Activated CD4-positive, CD25-positive, alpha-beta regulatory T cell treated with anti-CD3 and anti-CD28 coated beads, Interleukin-2, amount 50 U/mL, for 72 hours (primary cell): ENCODE results near the gene CCDC146.
"Not testable (repeated sequence)": the region's sequence is repeated elsewhere in the genome, so short reads cannot be mapped to it uniquely, and the experiment has no call there.

ENCODE experiments used
- DNase-seq: peaks from one replicate; pipeline ENCODE4 v3.0.0; 2021

Gene CCDC146, protein sequence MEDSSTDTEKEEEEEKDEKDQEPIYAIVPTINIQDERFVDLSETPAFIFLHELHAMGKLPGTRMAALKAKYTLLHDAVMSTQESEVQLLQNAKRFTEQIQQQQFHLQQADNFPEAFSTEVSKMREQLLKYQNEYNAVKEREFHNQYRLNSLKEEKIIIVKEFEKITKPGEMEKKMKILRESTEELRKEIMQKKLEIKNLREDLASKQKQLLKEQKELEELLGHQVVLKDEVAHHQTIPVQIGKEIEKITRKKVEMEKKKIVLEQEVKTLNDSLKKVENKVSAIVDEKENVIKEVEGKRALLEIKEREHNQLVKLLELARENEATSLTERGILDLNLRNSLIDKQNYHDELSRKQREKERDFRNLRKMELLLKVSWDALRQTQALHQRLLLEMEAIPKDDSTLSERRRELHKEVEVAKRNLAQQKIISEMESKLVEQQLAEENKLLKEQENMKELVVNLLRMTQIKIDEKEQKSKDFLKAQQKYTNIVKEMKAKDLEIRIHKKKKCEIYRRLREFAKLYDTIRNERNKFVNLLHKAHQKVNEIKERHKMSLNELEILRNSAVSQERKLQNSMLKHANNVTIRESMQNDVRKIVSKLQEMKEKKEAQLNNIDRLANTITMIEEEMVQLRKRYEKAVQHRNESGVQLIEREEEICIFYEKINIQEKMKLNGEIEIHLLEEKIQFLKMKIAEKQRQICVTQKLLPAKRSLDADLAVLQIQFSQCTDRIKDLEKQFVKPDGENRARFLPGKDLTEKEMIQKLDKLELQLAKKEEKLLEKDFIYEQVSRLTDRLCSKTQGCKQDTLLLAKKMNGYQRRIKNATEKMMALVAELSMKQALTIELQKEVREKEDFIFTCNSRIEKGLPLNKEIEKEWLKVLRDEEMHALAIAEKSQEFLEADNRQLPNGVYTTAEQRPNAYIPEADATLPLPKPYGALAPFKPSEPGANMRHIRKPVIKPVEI

DNA sequence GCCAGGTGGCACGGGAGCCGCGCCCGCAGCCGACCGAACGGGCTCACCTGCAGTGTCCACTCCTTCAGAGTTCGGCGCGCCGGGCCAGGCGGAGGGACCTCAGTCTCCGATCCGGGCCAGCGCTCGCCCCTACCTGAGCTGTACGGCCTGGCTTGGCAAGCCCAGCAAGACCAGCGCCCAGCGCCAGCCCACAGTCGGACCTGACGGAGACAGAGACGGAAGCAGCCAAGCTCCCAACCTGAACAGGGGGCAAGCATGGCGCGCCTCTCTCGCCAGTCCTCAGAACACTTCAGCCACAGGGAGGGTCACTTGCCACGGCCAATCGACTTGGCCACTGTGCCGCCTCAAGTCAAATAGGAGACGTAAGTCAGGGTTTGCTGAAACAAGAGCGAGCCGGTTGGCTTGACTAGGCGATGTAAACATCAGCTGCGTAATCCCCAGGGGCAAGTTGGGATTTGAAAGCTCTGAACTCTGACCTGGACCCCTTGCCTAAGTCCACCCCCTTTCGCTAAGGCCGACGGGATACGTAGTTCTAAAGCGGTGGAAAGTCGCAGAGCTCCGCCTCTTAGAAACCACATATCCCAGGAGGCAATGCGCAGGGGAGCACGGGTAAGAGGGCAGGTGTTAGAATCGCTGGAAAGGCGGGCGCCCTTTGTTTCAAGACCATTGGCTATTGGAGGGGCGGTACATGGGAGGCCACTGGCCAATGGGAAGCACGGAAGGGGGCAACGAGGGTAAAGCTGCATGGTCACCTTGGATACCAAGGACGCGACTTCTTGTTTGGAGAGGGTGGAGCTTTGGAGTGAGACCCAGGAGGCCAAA is at the start of gene CCDC146:
CCDC146 (plus strand) TSS at position 756 of the 822 bp plus-strand sequence. CDS start 45,054 bp downstream, outside the sequence.
- peak; percentile 88 for DNase-seq

DNA sequence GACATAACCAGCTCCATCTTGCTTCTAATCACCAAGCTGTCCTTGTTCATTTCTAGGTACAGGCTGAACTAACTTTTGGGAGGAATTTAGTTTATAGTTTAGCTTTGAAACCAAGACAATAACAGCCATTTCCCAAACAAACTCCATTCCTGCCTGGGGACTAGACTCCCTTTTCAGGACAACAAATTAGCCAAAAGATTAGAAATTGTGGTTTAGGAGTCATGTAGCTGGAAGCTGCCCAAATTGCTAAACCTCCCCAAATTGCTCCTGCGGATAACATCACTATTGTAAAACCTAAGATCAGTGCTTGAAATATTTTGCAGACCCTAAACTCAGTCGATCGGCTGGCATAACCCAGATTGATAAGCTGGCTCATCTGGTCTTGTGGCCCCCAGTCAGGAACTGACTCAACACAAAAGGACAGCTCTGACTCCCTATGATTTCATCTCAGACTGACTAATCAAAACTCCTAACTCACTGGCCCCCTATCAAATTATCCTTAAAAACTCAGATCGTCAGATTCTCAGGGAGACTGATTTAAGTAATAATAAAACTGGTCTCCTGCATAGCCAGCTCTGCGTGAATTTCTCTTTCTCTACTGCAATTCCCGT is 47.5 kb upstream of the CCDC146 start:
- DNase-seq, result not testable (repeated sequence)

DNA sequence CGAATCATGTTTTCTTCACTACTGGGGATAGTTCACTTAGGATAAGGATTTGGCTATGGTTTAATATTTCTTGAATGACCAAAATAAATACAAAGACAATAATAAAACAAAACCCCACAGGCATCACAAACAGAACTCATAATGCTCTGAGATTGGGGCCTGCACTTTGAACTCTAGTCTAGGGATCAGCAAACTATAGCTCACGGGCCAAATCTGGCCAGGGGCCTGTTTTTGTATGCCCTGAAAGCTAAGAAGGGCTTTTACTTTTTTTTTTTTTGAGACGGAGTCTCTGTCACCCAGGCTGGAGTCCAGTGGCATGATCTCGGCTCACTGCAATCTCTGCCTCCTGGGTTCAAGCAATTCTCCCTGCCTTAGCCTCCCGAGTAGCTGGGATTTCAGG is 45.4 kb upstream of the CCDC146 start:
- DNase-seq, result not testable (repeated sequence)

DNA sequence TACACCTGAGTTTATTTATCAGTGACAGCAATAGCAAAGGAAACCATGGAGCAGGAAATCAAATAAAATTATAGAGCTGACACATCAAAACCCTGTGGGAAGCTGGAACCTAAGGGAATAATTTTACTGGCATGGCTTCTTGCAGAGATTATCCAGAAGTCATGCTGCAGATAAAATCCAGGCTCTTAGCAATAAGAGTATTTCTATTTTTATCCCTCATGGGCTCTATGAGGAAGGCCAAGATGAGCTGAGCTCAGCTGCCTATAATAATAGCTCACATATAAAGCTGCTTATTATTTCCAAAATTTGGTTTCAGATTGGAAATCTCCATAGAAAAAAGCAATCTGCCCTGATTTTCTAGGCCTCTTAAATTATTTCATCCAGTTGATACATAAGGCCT is 43.3 kb upstream of the CCDC146 start:
- DNase-seq, result not testable (repeated sequence)

DNA sequence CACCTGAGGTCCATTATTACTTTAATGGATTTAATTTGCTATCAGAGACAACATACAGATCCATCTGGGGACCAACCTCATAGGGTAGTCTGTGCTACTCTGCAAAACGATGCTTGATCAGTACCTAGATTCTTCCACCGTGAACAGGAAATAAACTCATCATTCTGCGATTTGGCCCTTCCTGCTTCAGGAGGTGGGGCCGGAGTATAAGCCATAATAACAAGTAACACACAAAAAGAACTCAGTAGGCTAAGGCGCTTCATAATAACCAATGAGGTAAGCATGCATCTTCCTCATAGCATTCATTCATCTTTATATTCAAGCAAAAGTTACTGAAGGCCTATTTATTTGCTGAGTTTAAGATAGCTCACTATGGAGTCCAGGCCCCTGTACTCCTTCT is 42.8 kb upstream of the CCDC146 start:
- DNase-seq, result not testable (repeated sequence)

DNA sequence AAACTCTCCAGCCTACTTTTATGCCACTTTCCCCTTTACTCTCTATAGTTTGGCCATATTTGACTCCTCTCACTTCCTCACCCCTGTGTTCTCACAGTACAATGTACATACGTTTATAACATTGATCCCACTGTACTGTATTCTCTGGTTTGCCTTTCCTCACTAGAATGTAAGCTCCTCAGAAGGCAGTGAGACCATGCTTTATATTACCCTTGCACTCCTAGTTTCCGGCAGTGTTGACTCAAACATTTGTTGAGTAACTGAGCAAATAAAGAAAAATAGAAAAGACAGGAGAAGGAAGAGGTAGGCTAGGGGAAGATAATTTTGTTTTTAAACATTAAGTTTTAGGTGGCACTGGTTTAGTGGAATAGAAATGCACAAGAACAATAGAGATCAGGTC is 42.2 kb upstream of the CCDC146 start:
- not testable (repeated sequence) for DNase-seq

DNA sequence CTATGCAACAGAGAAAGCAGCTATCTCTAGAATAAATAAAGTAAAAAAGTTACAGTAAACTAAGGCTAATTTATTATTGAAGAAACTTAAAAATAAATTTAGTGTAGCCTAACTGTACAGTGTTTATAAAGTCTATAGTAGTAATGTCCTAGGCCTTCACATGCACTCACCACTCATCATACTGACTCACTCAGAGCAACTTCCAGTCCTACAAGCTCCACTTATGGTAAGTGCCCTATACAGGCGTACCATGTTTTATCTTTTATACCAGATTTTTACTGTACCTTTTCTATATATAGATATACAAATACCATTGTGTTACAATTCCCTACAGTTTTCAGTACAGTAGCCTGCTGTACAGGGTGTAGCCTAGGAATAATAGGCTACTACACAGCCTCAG is 40.2 kb upstream of the CCDC146 start:
- not testable (repeated sequence) for DNase-seq

DNA sequence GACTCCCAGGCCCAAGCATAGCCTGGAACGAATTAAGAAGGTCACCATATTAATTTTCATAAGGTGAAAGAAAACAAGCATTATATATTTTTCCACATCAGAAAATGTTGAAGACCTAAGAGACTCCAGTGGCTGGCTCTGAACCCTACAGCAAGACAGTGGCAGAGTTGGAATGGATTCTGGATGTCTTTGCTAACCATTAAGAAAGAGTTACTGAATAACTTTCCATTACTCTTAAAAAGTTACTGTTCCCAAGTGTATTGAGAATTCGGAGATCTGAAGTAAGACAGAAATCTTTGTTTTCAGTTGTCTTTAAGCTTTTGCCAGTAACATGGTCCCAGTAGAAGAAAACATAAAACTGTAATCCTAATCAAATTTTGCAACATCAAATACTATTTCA is 30.1 kb upstream of the CCDC146 start:
- DNase-seq, result not testable (repeated sequence)

DNA sequence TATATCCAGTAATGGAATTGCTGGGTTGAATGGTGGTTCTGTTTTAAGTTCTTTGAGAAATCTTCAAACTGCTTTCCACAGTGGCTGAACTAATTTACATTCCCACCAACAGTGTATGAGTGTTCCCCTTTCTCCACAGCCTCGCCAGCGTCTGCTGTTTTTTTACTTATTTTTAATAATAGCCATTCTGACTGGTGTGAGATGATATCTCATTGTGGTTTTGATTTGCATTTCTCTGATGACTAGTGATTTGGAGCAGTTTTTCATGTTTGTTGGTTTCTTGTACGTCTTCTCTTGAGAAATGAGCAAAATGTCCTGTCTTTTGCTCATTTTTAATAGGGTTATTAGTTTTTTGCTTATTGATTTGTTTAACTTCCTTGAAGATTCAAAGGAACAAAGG is 21.9 kb upstream of the CCDC146 start:
- DNase-seq, result not testable (repeated sequence)

DNA sequence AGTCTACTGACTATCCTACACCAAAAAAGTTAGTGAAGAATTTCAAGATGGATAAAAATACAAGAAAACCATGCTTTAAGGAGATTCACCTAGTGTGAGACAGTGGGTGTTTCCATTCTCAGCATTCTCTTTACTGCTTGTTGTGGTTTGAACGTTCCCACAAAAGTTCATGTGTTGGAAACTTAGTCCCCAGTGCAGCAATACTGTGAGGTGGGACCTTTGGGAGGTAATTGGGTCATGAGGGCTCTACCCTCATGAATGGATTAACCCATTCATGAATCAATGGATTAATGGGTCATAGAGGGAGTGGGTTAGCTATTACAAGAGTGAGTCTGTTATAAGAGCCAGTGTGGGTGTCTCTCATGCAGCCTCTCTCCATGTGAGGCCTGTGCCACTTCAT is 21.2 kb upstream of the CCDC146 start:
- not testable (repeated sequence) for DNase-seq

DNA sequence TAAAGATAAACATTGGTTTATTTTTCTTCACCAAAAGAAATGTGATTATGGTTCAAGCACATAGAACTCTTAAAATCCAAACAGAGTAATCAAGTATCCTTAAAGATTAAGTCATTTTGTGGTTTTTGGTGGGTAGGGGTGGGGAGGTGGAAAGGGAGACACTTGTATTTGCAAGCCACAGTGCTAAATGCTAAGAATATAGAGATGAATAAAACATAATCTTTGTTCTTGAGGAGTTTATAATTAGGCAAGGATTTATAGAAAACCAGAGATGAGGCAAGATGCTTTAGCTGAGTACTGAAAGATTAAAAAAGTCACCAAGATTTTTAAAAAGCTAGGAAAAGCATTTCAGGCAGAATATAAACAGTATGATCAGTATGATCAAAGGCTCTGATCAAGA is 19.7 kb upstream of the CCDC146 start:
- DNase-seq, result not testable (repeated sequence)

DNA sequence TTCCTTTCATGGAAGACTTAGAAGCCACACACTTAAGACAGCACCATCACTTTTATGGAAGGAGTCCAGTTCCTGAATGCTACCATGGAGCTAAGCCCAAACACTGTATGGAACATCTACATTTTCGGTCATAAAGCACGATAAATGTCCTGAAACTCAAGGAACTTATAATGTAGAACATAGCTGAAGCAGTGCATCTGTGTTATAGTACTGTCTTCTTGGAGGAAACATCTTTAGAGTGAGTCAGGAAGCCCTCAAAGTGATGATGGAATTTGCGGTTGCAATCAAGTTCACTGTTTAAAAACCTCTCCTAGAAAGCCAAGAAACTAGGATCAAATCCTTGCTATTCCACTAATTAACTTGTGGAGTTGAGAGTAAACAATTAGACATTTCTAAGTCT is 16.5 kb upstream of the CCDC146 start:
- DNase-seq, result not testable (repeated sequence)

DNA sequence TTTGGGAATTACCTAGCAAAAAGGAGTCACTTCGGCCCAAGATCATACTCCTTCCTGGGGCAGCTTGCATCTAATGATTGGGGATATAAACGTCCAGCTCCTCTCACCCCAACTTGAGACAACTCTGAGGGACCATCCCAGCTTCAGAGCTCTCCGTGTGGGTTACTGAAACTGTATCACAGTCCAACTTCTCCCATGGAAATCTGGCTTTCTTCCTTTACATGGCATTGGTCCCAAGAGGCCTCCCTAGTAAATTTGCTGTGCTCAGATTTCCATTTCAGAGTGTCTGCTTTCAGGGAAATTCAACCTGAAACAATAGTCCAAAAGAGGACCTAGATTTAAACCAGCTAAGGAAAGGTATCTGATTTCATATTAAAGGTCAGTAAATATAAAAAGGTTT is 14.8 kb upstream of the CCDC146 start:
- DNase-seq, result not testable (repeated sequence)

DNA sequence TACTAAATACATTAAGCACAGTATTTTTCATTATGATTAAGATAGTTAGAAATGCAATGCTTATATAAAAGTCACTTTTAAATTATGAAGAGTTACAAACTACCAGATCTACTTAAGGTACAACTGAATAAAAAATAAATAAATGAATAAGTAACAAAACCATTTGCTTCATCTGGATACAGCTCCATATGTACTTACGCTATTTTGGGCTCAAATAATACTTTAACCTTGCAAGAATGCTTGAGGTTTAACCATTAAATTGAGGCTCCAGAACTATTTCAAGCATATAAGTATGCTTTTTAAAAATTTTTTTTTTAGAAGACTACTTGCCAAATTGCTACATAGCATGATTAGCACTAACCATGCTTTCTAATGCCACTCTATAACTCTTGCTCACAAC is 14.1 kb upstream of the CCDC146 start:
- not testable (repeated sequence) for DNase-seq

DNA sequence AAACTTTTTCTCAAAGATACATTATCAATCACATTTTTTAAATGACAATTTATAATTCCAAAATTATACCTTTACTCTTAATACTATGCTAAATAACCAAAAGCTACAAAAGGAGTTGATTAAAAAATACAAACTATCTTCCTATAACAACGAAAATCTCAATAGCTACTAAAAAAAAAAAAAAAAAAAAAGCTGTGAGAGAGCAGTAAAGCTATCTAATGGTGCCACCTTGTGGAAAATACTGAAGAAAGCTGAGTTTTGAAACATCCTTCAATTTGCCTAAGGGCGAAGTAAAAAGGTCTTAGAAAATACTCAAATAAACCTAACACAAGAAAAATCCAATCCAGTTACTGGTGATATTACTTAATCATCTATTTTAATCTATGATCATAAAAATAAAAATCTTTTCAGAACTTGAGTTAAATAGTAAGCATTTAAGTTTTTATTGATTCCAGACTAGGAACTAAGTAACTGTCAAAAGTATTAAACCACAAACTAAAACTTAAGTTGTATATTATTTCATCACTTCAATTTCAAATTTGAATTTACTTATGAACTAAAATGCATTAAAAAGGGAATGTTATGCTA is 9.6 kb upstream of the CCDC146 start:
- DNase-seq, result not testable (repeated sequence)

DNA sequence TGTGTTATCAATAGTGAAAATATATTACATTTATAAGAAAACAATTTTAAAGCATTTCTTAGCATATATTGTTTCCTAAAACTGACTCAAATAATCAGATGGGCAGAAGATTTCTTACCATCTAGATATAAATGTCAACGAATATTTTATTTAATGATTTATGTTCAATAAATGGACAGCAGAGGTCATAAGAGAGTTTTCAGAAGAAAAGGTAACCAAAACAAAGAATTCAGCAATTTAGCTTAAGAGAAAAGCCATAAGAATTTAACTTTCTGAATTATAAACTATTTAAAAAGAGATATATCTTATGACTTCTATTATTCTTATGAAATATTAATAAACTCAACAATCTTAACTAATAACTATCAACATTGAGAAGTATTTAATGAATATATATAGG is 3.1 kb downstream of the CCDC146 start:
- not testable (repeated sequence) for DNase-seq

DNA sequence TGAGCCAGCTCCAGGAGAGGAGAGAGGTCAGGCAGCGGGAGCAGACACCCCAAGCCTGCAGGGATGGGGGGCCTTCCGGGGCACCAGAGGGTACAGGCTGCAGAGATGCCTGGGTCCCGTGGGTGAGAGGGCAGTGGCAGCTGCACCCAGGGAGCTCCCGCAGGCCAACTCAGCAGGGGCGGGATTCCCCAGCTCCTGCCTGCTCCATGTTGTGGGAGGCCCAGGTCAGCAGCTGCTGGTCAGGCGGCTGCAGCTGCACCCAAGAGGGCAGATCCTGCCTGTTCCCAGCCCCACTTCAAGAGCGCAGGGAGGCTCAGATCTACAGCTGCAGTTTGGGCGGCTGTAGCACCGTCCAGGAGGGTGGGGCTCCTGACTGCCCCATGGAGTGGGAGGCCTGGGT is 4.6 kb downstream of the CCDC146 start:
- not testable (repeated sequence) for DNase-seq

DNA sequence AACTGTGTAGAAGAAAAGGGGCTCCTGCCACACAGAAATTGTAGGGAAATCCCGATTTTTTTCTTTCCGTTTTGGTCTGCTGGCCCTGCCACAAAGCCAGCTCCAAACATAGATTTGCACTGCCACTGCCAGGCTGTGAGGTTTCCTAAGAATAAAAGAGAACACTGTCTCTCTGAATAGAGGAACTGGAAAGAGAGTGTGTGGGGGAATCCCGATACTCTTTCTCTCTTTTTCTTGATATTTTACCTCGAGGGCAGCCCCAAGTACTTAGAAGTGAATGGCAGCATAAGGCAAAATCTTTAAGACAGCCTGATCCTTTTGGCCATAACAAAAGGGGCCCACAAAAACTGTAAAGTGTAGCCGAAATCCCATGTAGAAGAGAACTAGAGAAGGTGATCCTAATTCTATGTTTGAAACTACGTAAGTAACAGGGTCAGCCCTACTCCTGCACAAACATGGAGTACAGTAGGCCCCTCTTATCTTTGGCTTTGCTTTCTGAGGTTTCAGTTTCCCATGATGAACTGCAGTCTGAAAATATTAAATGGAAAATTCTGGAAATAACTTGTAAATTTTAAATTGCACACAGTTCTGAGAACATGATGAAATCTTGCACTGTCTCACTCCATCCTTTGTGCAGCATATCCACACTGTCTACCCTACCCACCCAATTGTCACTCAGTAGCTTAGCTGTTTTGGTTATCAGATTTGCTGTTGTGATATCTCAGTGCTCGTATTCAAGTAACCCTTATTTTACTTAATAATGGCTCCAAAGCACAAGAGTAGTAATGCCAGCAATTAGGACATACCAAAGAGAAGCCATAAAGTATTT is 6.4 kb downstream of the CCDC146 start:
- not testable (repeated sequence) for DNase-seq

DNA sequence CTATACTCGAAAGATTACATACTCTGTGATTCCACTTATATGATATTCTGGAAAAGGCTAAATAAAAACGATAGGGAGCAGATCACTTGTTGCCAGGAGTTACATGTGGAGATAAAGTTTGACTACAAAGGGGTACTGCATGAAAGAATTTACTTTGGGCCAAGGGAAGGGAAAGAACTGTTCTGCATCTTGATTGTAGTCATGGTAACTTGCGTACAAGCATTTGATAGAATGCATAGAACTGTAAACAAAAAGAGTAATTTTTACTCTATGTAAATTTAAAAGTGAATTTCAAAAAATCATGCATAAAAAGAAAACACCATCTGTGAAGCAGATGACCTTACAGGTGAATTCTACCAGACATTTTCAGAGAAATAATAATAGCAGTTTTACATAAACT is 9.4 kb downstream of the CCDC146 start:
- not testable (repeated sequence) for DNase-seq

DNA sequence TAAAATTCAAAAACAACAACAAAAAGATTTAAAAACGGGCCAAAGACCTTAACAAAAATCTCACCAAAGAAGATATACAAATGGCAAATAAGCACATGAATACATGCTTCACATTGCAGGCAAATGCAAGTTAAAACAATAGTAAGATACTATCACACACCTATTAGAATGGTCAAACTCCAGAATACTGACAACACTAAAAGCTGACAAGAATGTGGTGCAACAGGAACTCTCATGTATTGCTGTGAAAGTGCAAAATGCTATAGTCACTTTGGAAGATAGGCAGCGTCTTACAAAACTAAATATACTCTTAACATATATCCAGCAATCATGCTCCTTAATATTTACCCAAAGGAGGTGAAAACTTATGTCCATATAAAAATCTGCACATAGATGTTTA is 16.3 kb downstream of the CCDC146 start:
- DNase-seq, result not testable (repeated sequence)

DNA sequence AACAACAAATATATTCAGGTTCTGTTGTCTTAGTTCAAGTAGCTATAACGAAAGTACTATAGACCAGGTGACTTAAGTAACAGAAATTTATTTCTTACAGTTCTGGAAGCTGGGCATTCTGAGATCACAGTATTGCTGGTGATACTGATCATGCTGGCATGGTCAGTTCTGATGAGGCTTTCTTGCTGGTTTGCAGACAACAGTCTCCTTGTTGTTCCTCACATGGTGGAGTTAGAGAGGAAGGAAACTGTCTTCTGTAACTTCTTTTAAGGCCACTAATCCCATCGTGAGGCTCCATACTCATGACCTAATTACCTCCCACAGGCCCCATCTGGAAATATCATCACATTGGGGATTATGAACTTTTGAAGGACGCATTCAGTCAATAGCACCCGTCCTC is 17.9 kb downstream of the CCDC146 start:
- DNase-seq, result not testable (repeated sequence)
